Upper lobe of left lung (tissue), 4 donors: ENCODE data around the gene MKLN1.

Experiments used
- EP300 ChIP-seq, 4 donors: sonication (generic); formaldehyde crosslinking; IDR thresholded peaks; one replicate each; pipeline ENCODE4 v1.5.1; 2017; ENCODE audit warnings: antibody characterized with exemption in 4 of 4, control low read depth in 2 of 4
- POLR2A ChIP-seq, 4 donors: fragments of 450-650 bp; IDR thresholded peaks; one replicate each; pipeline ENCODE4 v1.5.1; 2016 to 2017; ENCODE audit warnings: antibody characterized with exemption in 4 of 4, mild to moderate bottlenecking in 2 of 4
- TF ChIP-seq, protein P1 (sequence below), 6 experiments: fragments of 450-650 bp in 4 of 6; fragments of 200-600 bp in 2 of 6; sonication (generic) in 2 of 6; IDR thresholded peaks; one replicate each; pipeline ENCODE4 v1.5.1; 2016 to 2019; ENCODE audit warnings: antibody characterized with exemption in 6 of 6

- TF ChIP-seq POLR2A (IDR thresholded peaks at IDR 0.05): no peak
- TF ChIP-seq, protein P1, sequence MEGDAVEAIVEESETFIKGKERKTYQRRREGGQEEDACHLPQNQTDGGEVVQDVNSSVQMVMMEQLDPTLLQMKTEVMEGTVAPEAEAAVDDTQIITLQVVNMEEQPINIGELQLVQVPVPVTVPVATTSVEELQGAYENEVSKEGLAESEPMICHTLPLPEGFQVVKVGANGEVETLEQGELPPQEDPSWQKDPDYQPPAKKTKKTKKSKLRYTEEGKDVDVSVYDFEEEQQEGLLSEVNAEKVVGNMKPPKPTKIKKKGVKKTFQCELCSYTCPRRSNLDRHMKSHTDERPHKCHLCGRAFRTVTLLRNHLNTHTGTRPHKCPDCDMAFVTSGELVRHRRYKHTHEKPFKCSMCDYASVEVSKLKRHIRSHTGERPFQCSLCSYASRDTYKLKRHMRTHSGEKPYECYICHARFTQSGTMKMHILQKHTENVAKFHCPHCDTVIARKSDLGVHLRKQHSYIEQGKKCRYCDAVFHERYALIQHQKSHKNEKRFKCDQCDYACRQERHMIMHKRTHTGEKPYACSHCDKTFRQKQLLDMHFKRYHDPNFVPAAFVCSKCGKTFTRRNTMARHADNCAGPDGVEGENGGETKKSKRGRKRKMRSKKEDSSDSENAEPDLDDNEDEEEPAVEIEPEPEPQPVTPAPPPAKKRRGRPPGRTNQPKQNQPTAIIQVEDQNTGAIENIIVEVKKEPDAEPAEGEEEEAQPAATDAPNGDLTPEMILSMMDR (IDR thresholded peaks at IDR 0.05): no peak
- TF ChIP-seq EP300 (IDR thresholded peaks at IDR 0.05): no peak
Observed at GRCh38 chr7:131289051-131289450, 38.6 kb upstream of the MKLN1 start.
